A549 treated with RU486 at 1 μM for 4 hours (cell line): ENCODE data around the gene PPP1CB. TPM values are rescaled to one million over a fixed set of nuclear protein-coding genes. Genes with fewer than 3 reads are reported as not detected.

Source experiments
- total RNA-seq: library from RNA; stranded (reverse); fragments of 200-300 nt; extraction: Qiagen RNA extraction; gene quantifications from 5 replicates; pipeline ENCODE4 v1.2.3, GENCODE V29; 2022; ENCODE audit warnings: low read depth

PPP1CB gene
- 70.3 to 120 TPM (median 112 TPM) in 5 replicates for total RNA-seq

DNA sequence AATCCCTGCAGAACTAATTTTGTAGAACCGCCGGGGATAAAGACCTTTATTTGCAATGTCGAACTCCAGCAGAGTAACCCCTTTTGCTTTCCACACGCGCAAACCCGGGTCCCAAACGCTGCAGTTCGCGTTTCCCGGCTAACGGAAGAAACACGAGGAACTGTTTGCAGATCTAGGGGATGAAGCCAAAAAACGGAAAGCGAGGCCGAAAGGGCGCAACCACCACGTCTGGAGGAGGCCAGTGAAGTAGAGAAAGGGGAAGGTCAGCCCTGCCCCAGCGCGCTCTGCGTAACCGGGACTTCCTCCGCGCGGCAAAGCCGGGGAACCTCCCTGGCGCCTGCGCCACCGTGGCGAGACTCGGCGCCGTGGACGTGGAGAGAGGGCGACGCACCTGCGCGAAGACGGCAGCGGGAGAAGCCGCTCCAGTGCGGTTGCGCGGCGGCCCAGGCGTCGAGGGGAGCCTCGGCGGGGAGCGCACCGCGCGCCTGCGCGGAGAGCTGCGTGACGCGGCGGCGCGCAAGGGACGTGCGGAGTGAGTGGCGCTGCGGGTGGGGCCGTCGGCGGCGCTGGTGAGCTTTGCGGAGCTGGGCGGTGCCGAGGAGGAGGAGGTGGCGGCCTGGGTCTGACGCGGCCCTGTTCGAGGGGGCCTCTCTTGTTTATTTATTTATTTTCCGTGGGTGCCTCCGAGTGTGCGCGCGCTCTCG is at the start of gene PPP1CB:
Gene PPP1CB (plus strand): TSS at position 579 of the 704 bp plus-strand sequence. CDS start 295 bp downstream, outside the sequence.

DNA sequence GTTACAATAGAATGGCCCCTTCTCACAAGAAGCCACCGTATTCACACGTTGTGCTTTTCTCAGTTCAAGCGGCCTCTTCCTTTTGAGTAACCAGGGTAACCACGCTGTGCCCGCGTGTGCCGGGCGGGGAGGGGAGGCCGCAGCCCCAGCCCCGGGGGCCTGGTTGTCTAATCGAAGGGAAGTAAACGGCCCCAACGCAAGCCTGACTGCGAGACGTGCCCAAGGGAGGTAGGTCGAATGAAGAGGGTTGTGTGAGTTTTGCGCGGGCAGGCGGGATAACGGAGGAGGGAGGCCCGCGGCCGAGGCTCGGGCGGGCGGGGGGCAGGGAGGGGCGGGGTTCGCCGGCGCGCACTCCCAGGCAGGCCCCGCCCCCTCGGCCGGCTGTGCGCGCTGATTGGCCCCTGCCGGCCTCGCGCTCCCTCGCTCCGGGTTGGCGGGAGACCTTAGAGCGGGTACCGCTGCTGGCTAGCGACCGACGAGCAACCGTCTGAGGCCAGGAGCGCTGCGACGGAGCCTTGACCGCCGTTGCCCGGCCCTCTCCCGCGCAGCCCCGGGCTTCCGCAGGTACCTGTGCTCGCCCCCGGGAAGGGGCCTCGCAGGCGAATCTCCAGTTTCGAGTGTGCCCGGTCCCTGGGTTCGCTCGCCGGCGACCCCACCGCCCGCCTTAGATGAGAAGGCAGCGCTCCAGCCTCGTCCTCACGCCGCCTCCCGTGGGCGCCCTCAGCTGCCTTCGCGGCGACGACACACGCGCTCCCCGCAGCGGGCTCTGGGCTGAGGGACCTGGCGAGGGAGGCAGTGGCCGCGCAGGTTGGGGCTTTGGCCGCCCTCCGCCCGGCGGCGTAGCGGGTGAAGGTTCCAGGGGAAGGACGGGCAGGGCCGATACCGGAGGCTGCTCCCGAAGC is 59.0 kb downstream of the PPP1CB start, which contains the start of gene SPDYA:
Gene SPDYA (plus strand): TSS at position 451 of the 902 bp plus-strand sequence. CDS start 5,181 bp downstream, outside the sequence.

Other genes with a start within 250 kb of the PPP1CB start
- gene SPDYA, start 59.0 kb downstream of the PPP1CB start, total RNA-seq, result 0.14 to 0.25 TPM in 2 of 5 replicates, not detected in the others
- gene TRMT61B, start 118.5 kb downstream of the PPP1CB start, total RNA-seq, result 11.9 to 18.8 TPM (median 16.4 TPM) in 5 replicates
- 76.7 to 102 TPM (median 87.5 TPM) in 5 replicates for gene WDR43, start 142.8 kb downstream of the PPP1CB start, total RNA-seq
- 0.09 to 0.20 TPM (median 0.18 TPM) in 4 of 5 replicates, not detected in the other for gene TOGARAM2, start 229.5 kb downstream of the PPP1CB start, total RNA-seq